ENCODE measurements around the gene TAF1L. TPM values are rescaled to one million over a fixed set of nuclear protein-coding genes. Genes with fewer than 3 reads are reported as not detected.
"Not testable (repeated sequence)": the region's sequence is repeated elsewhere in the genome, so short reads cannot be mapped to it uniquely, and the experiment has no call there.

The TAF1L gene
- polyA plus RNA-seq, 3 donors = 0.01 TPM; not detected in 1

GRCh38 chr9:32599021-32599420 is 36.4 kb downstream of the TAF1L start:
- WGBS, 3 donors = 45 to 63% (median 55%) methylated on average over 3 of the region's 3 CpGs
- H3K27ac ChIP-seq (ENCODE audit: low read depth, low read length) = not testable (repeated sequence)

- no peak overlapping the region for H3K27ac ChIP-seq (ENCODE audit: low read depth, low read length)
Measured at GRCh38 chr9:32596936-32597335, 38.5 kb downstream of the TAF1L start.

GRCh38 chr9:32596096-32596865 is 39.2 kb downstream of the TAF1L start:
- H3K27ac ChIP-seq (ENCODE audit: low read depth, low read length) = no peak overlapping the region
- 56 to 67% (median 64%) methylated on average over 4 of the region's 4 CpGs for WGBS, 3 donors

- no peak overlapping the region for H3K27ac ChIP-seq (ENCODE audit: low read depth, low read length)
- 55 to 71% (median 59%) methylated on average over 1 of the region's 1 CpG for WGBS, 3 donors
Measured at GRCh38 chr9:32590898-32591297, 44.6 kb downstream of the TAF1L start.

GRCh38 chr9:32590476-32590875 is 45.0 kb downstream of the TAF1L start:
- 27 to 33% (median 29%) methylated on average over 2 of the region's 2 CpGs for WGBS, 3 donors
- H3K27ac ChIP-seq (ENCODE audit: low read depth, low read length) = no peak overlapping the region

GRCh38 chr9:32589083-32589723 is 46.3 kb downstream of the TAF1L start:
- whole genome bisulfite sequencing, 3 donors = 40 to 45% (median 44%) methylated on average over 6 of the region's 6 CpGs

GRCh38 chr9:32587901-32588300 is 47.6 kb downstream of the TAF1L start:
- H3K27ac ChIP-seq (ENCODE audit: low read depth, low read length) = no peak overlapping the region

More at GRCh38 chr9:32589083-32589723, 46.3 kb downstream of the TAF1L start:
- H3K27ac ChIP-seq (ENCODE audit: low read depth, low read length) = no peak overlapping the region

GRCh38 chr9:32584784-32585183 is 50.7 kb downstream of the TAF1L start:
- WGBS, 3 donors = 36 to 40% (median 39%) methylated on average over 2 of the region's 2 CpGs
- no peak overlapping the region for H3K27ac ChIP-seq (ENCODE audit: low read depth, low read length)

- 36 to 43% (median 37%) methylated on average over 3 of the region's 3 CpGs for WGBS, 3 donors
- H3K27ac ChIP-seq (ENCODE audit: low read depth, low read length) = no peak overlapping the region
Measured at GRCh38 chr9:32581512-32582143, 53.8 kb downstream of the TAF1L start.

GRCh38 chr9:32580631-32581300 is 54.7 kb downstream of the TAF1L start:
- WGBS, 3 donors = 13 to 24% (median 22%) methylated on average over 3 of the region's 3 CpGs
- no peak overlapping the region for H3K27ac ChIP-seq (ENCODE audit: low read depth, low read length)

GRCh38 chr9:32579706-32580331 is 55.6 kb downstream of the TAF1L start:
- 18 to 19% (median 18%) methylated on average over 4 of the region's 4 CpGs for WGBS, 3 donors

More at GRCh38 chr9:32579706-32580331, 55.6 kb downstream of the TAF1L start:
- H3K27ac ChIP-seq (ENCODE audit: low read depth, low read length) = no peak overlapping the region

Other genes with a start within 250 kb of the TAF1L start
- gene RIGI, start 109.5 kb downstream of the TAF1L start, polyA plus RNA-seq = 1 to 10 TPM; 2.9 to 3.7 (median 3.1) TPM
- gene SMIM27, start 83.3 kb downstream of the TAF1L start, polyA plus RNA-seq = 10 to 100 TPM in 1 of 3 donors, 1 to 10 TPM in 2; 3.6 to 14.4 (median 5.5) TPM
- 1 to 10 TPM; 3.2 to 7.5 (median 7.1) TPM for gene TOPORS, start 83.1 kb downstream of the TAF1L start, polyA plus RNA-seq
- gene NDUFB6, start 62.5 kb downstream of the TAF1L start, polyA plus RNA-seq = 10 to 100 TPM; 18.8 to 48.7 (median 44.7) TPM
- not detected for gene TMEM215, start 147.9 kb upstream of the TAF1L start, polyA plus RNA-seq